GM11168 (cell line): Measurements from ENCODE around the gene ZNF865.

Experiments used
- in situ Hi-C: fragments of 300-500 bp; cut with MboI; formaldehyde crosslinking; loops from one replicate; pipeline ENCODE4 v1.12.0; 2022; ENCODE audit warnings: low sequenced_read_pairs; ENCODE audit not compliant: unreplicated experiment

The ZNF865 gene

GRCh38 chr19:55585658-55586339, 19.6 kb upstream of the ZNF865 start:
- in situ Hi-C loops = no loop called here

- in situ Hi-C loops = no loop called here
These were observed 18.3 kb upstream of the ZNF865 start for GRCh38 chr19:55586976-55587668.

GRCh38 chr19:55588738-55589137, 16.7 kb upstream of the ZNF865 start:
- in situ Hi-C loops = no loop called here

- in situ Hi-C loops = no loop called here
These were observed 15.3 kb upstream of the ZNF865 start for GRCh38 chr19:55590109-55590508.

- in situ Hi-C loops = no loop called here
These were observed 14.8 kb upstream of the ZNF865 start for GRCh38 chr19:55590617-55591016.

GRCh38 chr19:55591555-55591954, 13.9 kb upstream of the ZNF865 start:
- in situ Hi-C loops = no loop called here

- in situ Hi-C loops = no loop called here
These were observed 12.9 kb upstream of the ZNF865 start for GRCh38 chr19:55592391-55593090.

- in situ Hi-C loops = no loop called here
These were observed 12.2 kb upstream of the ZNF865 start for GRCh38 chr19:55593096-55593772.

GRCh38 chr19:55594996-55595545, 10.4 kb upstream of the ZNF865 start:
- in situ Hi-C loops = no loop called here

- in situ Hi-C loops = no loop called here
These were observed 9.1 kb upstream of the ZNF865 start for GRCh38 chr19:55596304-55596703.

GRCh38 chr19:55597501-55597921, 7.9 kb upstream of the ZNF865 start:
- in situ Hi-C loops = no loop called here

- in situ Hi-C loops = no loop called here
These were observed 7.4 kb upstream of the ZNF865 start for GRCh38 chr19:55598034-55598433.

- in situ Hi-C loops = no loop called here
These were observed 6.6 kb upstream of the ZNF865 start for GRCh38 chr19:55598719-55599467.

GRCh38 chr19:55599468-55599841, 6.0 kb upstream of the ZNF865 start, which contains the start of gene FIZ1:
TSS of gene FIZ1 (minus strand) at chr19:55599517. CDS start at chr19:55597865, 1,652 bp downstream.
- in situ Hi-C loops = no loop called here

- in situ Hi-C loops = no loop called here
These were observed 5.4 kb upstream of the ZNF865 start, which contains the start of gene ZNF524 for GRCh38 chr19:55599842-55600661. TSS of gene ZNF524 (plus strand) at chr19:55600288. CDS start at chr19:55602113, 1,825 bp downstream.

GRCh38 chr19:55600662-55601028, 4.8 kb upstream of the ZNF865 start:
- in situ Hi-C loops = no loop called here

- in situ Hi-C loops = no loop called here
These were observed 4.4 kb upstream of the ZNF865 start for GRCh38 chr19:55601084-55601483.

GRCh38 chr19:55602104-55603001, 3.1 kb upstream of the ZNF865 start:
- in situ Hi-C loops = no loop called here
